Skeletal muscle tissue (tissue), 4 donors: ENCODE results near the gene CPAMD8. TPM values are rescaled to one million over a fixed set of nuclear protein-coding genes. Genes with fewer than 3 reads are reported as not detected.
A peak's percentile ranks its signal among the peaks of the same experiment; 100 is the strongest.

ENCODE experiments used
- H3K27ac ChIP-seq: one replicate; pipeline ENCODE4 v1.7.0; 2013; ENCODE audit warnings: mild to moderate bottlenecking, low read depth, low read length, inconsistent platforms
- H3K27me3 ChIP-seq, 3 donors: one replicate each; pipeline ENCODE4 v1.7.0; 2013; ENCODE audit warnings: low read length in 3 of 3; ENCODE audit not compliant: control insufficient read depth in 3 of 3, insufficient read depth in 3 of 3
- H3K36me3 ChIP-seq, 3 donors: one replicate each; pipeline ENCODE4 v1.7.0; 2013; ENCODE audit warnings: low read length in 3 of 3; ENCODE audit not compliant: control insufficient read depth in 3 of 3, insufficient read depth in 3 of 3
- H3K4me1 ChIP-seq, 3 donors: one replicate each; pipeline ENCODE4 v1.7.0; 2013; ENCODE audit warnings: low read length in 3 of 3, mild to moderate bottlenecking in 3 of 3; ENCODE audit not compliant: control insufficient read depth in 3 of 3, insufficient read depth in 3 of 3
- H3K4me3 ChIP-seq, 3 donors: one replicate each; pipeline ENCODE4 v1.7.0; 2013; ENCODE audit warnings: low read length in 3 of 3
- H3K9ac ChIP-seq, 3 donors: one replicate each; pipeline ENCODE4 v1.7.0; 2013; ENCODE audit warnings: low read length in 3 of 3, mild to moderate bottlenecking in 3 of 3, moderate library complexity in 2 of 3, low read depth in 1 of 3
- H3K9me3 ChIP-seq, 3 donors: one replicate each; pipeline ENCODE4 v1.7.0; 2013; ENCODE audit warnings: low read length in 3 of 3; ENCODE audit not compliant: control insufficient read depth in 3 of 3
- total RNA-seq: library from RNA; depleted of rRNA; stranded (reverse); fragments of >200 nt; gene quantifications from one replicate; pipeline ENCODE4 v1.2.3, GENCODE V29; 2014
- donor health status: Osteomylitis.

CPAMD8 gene
- total RNA-seq, 1 donor from 2014 or later: 3.7 TPM

DNA sequence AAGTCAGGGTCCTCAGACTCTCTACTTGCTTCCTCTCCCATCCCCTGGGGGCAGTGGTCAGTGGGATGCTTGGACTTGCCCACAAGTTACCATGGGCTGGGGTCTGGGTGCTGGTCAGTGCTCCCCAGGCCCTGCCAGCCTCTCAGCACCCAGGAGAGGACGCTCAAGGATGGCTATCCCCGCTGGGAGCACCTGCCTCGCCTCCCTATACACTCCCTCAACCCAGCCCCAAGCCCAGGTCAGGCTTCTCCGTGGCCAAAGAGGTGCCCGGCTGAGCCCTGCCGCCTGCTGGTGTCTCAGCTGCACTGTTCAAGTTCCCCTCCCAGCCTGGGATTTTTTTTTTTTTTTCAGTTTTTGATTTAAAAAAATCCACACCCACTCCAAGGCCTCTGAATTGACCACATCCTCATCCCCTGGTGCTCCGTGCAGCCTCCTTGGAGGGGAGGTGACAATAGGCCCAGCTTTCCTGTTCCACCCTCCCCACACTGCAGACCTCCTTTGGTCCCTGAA, 127.0 kb downstream of the CPAMD8 start:
- no peak overlapping the region for H3K9ac ChIP-seq
- H3K4me3 ChIP-seq: no peak overlapping the region
- peaks cover 0 to 2% (median 0%) of the 10 kb centered on the region in 3 donors for H3K9me3 ChIP-seq
- peaks cover 0 to 6% (median 2%) of the 10 kb centered on the region in 3 donors for H3K4me1 ChIP-seq
- H3K27me3 ChIP-seq: peaks cover 9 to 13% (median 12%) of the 10 kb centered on the region in 3 donors
- no peak overlapping the region for H3K27ac ChIP-seq
- H3K36me3 ChIP-seq: no peaks in the 10 kb centered on the region

DNA sequence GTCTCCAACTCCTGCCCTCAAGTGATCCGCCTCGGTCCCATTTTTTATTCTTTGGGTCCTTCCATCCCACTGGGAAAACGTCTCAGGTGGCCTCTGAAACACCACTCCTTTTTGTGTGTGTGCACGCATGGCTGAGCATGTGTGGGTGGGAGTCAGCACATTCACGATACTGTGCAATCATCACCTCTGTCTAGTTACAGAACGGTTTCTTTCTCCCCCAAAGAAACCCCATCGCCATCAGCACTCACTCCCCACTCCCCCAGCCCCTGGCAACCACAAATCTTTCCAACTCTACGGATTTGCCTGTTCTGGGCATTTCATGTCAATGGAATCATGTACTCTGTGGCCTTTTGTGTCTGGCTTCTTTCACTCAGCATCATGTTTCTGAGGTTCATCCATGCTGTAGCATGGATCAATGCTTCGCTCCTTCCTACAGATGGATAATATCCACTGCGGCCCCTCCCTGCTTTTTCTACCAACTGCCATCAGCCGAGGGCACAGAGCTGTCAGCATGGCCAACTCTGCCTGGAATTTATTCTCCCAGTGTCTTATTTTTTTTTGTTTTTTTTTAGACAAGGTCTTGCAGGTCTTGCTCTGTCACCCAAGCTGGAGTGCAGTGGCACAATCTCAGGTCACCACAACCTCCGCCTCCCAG, 128.1 kb downstream of the CPAMD8 start:
- H3K9ac ChIP-seq: no peak overlapping the region
- peaks cover 11 to 20% (median 14%) of the 10 kb centered on the region in 3 donors for H3K27me3 ChIP-seq
- H3K9me3 ChIP-seq: no peaks in the 10 kb centered on the region
- H3K36me3 ChIP-seq: no peaks in the 10 kb centered on the region
- peaks cover 0 to 6% (median 4%) of the 10 kb centered on the region in 3 donors for H3K4me1 ChIP-seq
- no peak overlapping the region for H3K27ac ChIP-seq
- no peak overlapping the region for H3K4me3 ChIP-seq

DNA sequence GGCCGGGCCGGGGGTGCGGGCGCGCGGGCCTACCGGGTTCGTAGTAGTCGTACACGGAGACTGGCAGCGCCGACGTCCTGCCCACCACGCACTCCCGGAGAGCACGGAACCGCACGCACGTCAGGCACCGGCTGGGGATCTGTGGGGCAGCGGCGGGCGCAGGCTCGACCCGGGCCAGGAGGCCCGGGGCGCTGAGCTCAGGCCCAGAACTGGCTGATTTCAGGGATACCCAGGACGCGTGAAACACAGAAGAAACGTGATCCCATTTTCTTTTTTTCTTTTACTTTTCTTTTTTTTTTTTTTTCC, 128.8 kb downstream of the CPAMD8 start:
- Histone ChIP-seq H3K27ac (peak overlapping the region; percentile 47), H3K4me3 (peak overlapping the region in 2 of 3 donors; percentile 59 to 72), H3K27me3 (peaks cover 9 to 25% (median 16%) of the 10 kb centered on the region in 3 donors), H3K9ac (peak overlapping the region in 2 of 3 donors; percentile 59 to 64), H3K4me1 (peaks cover 0 to 7% (median 6%) of the 10 kb centered on the region in 3 donors), H3K9me3 (no peaks in the 10 kb centered on the region), H3K36me3 (no peaks in the 10 kb centered on the region)

DNA sequence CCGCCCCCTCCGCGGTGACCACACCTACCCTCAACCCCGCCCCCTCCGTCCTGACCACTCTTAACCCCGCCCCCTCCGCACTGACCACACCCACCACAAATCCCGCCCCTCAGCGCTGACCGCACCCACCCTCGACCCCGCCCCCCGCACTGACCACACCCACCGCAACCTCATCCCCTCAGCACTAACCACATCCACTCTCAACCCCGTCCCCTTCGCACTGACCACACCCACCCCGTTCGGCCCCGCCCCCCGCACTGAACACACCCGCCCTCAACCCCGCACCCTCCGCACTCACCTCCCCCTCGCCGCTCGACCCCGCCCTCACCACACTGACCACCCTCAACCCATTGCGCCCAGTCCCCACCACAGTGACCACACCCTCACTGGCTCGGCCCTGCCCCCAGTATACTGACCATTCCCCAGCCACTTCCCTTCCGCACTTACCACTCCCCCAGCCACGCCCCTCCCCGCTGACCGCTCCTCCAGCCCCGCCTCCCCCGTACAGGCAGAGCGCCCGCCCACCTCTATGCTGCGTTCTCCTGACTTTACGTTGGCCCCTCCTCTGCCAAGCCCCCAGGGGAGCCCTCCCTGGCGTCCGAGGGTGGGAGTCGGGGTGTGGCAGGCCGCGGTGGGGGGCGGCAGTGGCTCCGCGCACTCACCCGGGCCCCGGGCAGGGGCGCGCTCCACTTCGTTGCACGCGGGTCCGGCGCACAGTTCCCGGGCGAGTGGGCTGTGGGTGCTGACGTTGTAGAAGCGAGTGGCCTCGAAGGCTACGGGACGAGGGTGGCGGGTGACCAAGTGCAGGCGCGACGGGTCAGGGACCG, 129.4 kb downstream of the CPAMD8 start:
- peak overlapping the region; percentile 23 to 72 (median 59) for H3K4me3 ChIP-seq
- H3K27me3 ChIP-seq: peaks cover 9 to 28% (median 16%) of the 10 kb centered on the region in 3 donors
- H3K36me3 ChIP-seq: no peaks in the 10 kb centered on the region
- H3K4me1 ChIP-seq: peaks cover 0 to 7% (median 6%) of the 10 kb centered on the region in 3 donors
- H3K9me3 ChIP-seq: no peaks in the 10 kb centered on the region
- peak overlapping the region; percentile 47 for H3K27ac ChIP-seq
- H3K9ac ChIP-seq: peak overlapping the region in 2 of 3 donors; percentile 59 to 64

DNA sequence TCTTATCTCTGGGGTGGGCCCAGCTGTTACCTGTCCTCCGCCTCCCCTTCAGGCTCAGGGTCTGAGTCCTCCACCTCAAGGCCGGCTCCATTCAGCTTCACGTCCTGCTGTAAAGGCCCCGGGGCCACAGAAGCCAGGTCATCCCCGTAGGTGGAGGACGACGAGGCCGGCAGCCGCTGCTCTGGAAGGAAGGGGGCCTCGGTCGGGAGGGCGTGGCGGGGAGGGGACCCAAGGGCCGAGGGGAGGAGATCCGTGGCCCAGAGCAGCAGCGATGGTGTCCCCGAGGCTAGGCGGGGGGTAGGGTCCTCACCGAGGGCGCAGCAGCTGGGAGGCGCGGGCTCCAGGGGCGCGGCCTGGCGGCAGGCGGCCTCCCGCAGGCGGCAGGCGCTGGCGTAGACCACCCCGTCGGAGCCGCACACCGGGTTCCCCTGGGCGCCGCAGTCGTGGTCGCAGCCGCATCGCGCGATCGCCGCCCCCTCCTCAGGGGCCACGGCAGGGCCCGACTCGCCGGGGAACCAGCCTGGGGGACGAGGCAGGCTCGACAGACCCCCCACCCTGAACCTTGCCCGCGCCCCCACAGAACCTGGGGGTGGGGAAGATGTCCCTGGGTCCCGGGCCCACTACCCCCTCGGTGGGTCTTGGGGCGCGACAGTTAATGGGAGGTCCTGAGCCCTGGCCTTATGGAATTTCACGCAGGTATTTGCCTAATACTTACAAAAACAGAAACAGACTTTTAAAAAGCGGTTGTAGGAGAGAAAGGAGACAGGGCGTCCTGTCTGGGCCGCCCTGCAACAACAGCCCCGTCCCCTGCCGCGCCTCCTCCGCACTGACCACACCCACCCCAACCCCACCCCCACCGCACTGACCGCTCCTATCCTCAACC, 130.2 kb downstream of the CPAMD8 start:
- Histone ChIP-seq H3K4me1 (peaks cover 0 to 7% (median 6%) of the 10 kb centered on the region in 3 donors), H3K36me3 (no peaks in the 10 kb centered on the region), H3K27ac (no peak overlapping the region), H3K9ac (peak overlapping the region in 2 of 3 donors; percentile 50), H3K4me3 (peak overlapping the region in 2 of 3 donors; percentile 43 to 58), H3K27me3 (peaks cover 9 to 28% (median 16%) of the 10 kb centered on the region in 3 donors), H3K9me3 (no peaks in the 10 kb centered on the region)

DNA sequence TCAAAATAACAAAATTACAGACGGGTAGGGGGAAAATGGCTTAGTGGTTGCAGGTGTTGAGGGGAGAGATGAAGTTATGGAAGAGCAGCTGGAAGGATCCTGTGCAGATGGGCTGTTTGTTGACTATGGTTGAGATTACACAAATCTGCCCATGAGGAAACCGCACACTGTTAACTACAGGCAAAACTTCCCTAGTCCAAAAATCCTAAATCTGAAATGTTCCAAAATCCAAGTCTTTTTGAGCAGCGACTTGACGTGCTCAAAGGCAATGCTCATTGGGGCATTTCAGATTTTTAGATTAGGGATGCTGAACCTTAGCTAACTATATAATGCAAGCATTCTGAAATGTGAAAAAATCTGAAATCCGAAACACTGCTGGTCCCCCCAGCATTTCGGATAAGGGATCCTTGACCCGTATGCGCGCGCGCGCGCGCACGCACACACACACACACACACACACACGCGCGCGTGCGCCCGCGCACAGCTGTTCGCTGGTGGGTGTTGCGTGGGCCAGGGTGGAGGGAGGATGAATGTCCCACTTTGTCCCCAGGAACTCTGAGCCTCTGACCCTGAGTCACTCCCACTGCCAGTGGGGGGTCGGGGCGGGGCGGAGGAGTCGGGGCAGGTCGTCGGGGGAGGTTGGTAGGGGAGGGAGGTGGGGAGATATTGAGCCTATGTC, 131.0 kb downstream of the CPAMD8 start:
- Histone ChIP-seq H3K9ac (no peak overlapping the region), H3K36me3 (no peaks in the 10 kb centered on the region), H3K27me3 (peaks cover 9 to 28% (median 16%) of the 10 kb centered on the region in 3 donors), H3K9me3 (no peaks in the 10 kb centered on the region), H3K27ac (no peak overlapping the region), H3K4me1 (peaks cover 0 to 7% (median 6%) of the 10 kb centered on the region in 3 donors), H3K4me3 (no peak overlapping the region)

DNA sequence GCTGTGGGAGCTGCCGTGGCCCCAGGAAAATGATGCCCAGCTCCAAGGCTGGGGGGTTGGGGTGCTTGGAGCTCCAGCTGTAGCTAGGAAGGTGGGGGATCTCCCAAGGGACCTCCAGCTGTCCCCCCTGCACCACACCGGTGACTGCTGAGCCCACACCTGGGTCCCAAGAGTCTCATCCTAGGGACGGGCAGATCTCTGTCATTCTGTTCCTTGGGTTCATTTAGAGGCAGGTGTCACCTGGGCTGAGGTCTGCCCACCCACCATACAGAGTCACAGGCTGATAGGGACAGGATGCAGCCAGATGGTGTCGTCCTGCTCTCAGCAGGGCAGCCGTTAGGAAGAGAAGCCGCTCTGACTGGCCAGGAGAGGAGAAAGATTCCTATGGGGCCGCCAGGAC, 132.5 kb downstream of the CPAMD8 start:
- peaks cover 16 to 28% (median 24%) of the 10 kb centered on the region in 3 donors for H3K27me3 ChIP-seq

DNA sequence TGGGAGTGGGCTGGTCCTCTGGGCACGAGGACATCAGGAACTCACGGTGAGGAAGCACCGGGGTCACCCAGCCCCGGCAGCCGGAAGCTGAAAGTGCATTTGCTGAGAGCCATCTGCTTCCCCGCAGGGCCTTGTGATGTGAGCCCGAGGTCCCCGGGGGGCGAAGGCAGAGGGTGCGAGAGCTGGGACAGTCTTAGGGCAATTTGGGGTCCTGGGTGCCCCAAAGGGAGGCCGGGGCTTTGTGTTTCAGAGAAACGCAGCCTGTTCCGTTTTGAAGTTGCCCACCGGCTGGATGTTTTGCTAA, 133.0 kb downstream of the CPAMD8 start:
- Histone ChIP-seq H3K9ac (no peak overlapping the region), H3K36me3 (no peaks in the 10 kb centered on the region), H3K27me3 (peaks cover 18 to 28% (median 28%) of the 10 kb centered on the region in 3 donors), H3K27ac (no peak overlapping the region), H3K4me1 (peaks cover 7 to 18% (median 14%) of the 10 kb centered on the region in 3 donors), H3K4me3 (no peak overlapping the region), H3K9me3 (no peaks in the 10 kb centered on the region)

More for the DNA sequence above, 132.5 kb downstream of the CPAMD8 start:
- Histone ChIP-seq H3K9ac (no peak overlapping the region), H3K4me3 (no peak overlapping the region), H3K36me3 (no peaks in the 10 kb centered on the region), H3K9me3 (no peaks in the 10 kb centered on the region), H3K4me1 (peaks cover 3 to 15% (median 12%) of the 10 kb centered on the region in 3 donors), H3K27ac (no peak overlapping the region)
